ENCODE data around the gene TRAPPC12. TPM values are rescaled to one million over a fixed set of nuclear protein-coding genes. Genes with fewer than 3 reads are reported as not detected.
"Not testable (repeated sequence)": the region's sequence is repeated elsewhere in the genome, so short reads cannot be mapped to it uniquely, and the experiment has no call there.

The TRAPPC12 gene
- total RNA-seq, 3 donors from 2014 or later (not counting 1 experiment from before 2014, with no cell fraction given) = 65.1 to 92.6 (median 86.7) TPM

DNA sequence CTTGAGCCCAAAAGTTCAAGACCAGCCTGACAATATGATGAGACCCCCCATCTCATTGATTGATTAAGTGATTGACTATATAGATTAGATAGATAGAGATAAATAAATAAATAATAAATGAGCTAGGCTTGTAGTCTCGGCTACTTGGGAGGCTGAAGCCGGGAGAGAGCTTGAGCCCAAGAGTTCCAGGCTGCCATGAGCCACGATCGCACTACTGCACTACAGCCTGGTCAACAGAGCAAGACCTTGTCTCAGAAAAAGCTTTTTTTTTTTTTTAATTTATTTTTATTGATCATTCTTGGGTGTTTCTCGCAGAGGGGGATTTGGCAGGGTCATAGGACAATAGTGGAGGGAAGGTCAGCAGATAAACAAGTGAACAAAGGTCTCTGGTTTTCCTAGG lies 14.3 kb upstream of the TRAPPC12 start:
- no peaks in the 10 kb centered on the region for H3K36me3 Mint-ChIP-seq
- H3K9me3 Mint-ChIP-seq = no peaks in the 10 kb centered on the region
- no peak for DNase-seq
- TF ChIP-seq, protein P1, sequence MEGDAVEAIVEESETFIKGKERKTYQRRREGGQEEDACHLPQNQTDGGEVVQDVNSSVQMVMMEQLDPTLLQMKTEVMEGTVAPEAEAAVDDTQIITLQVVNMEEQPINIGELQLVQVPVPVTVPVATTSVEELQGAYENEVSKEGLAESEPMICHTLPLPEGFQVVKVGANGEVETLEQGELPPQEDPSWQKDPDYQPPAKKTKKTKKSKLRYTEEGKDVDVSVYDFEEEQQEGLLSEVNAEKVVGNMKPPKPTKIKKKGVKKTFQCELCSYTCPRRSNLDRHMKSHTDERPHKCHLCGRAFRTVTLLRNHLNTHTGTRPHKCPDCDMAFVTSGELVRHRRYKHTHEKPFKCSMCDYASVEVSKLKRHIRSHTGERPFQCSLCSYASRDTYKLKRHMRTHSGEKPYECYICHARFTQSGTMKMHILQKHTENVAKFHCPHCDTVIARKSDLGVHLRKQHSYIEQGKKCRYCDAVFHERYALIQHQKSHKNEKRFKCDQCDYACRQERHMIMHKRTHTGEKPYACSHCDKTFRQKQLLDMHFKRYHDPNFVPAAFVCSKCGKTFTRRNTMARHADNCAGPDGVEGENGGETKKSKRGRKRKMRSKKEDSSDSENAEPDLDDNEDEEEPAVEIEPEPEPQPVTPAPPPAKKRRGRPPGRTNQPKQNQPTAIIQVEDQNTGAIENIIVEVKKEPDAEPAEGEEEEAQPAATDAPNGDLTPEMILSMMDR (IDR thresholded peaks at IDR 0.05) = no peak
- no peak overlapping the region for H3K27ac Mint-ChIP-seq
- no peak for ATAC-seq
- peaks cover 46 to 48% of the 10 kb centered on the region in 2 donors for H3K4me1 Mint-ChIP-seq
- Histone ChIP-seq H3K4me3 (ENCODE audit: low read length) (no peak overlapping the region), H3K4me1 (ENCODE audit: control insufficient read depth, insufficient read depth, low read length) (peaks cover 6% of the 10 kb centered on the region), H3K27me3 (ENCODE audit: control insufficient read depth, insufficient read depth, low read length) (no peaks in the 10 kb centered on the region), H3K36me3 (ENCODE audit: control insufficient read depth, insufficient read depth, low read length) (no peaks in the 10 kb centered on the region), H3K9me3 (ENCODE audit: control insufficient read depth, insufficient read depth, low read length) (no peaks in the 10 kb centered on the region), H3K27ac (ENCODE audit: low read length) (no peak overlapping the region)
- 97% methylated on average over 4 of the region's 5 CpGs for WGBS (ENCODE audit: insufficient coverage)
- intact Hi-C loops (cut with micrococcal nuclease) = no loop called here
- H3K4me3 Mint-ChIP-seq = no peak overlapping the region
- no peaks in the 10 kb centered on the region for H3K27me3 Mint-ChIP-seq (ENCODE audit: low read depth in 2 of 2)

DNA sequence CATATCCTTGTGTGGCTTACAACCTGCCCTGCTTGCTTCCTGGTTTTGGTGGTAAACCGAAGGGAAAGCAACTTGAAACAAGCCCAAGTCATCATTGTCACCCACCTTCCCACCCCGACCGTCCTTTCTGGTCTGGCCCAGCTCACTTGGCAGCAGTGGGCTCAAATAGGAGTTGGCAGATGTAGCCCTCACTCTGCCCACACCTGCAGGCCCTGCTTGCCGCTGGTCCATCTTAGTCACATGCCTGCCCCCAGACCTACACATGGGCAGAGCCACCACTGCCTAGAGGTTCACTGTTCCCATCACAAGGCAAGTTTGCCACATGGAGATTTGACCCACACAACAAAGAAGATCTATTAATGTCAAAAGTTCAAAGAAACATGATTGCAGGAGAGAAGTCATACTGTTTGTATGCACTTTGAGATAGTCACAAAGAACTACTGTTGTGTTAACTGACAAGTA lies 11.2 kb upstream of the TRAPPC12 start:
- Mint-ChIP-seq H3K27ac (no peak overlapping the region), H3K4me1 (peaks cover 23 to 29% of the 10 kb centered on the region in 2 donors), H3K4me3 (no peak overlapping the region), H3K27me3 (ENCODE audit: low read depth in 2 of 2) (no peaks in the 10 kb centered on the region), H3K9me3 (no peaks in the 10 kb centered on the region), H3K36me3 (no peaks in the 10 kb centered on the region)
- H3K4me3 ChIP-seq (ENCODE audit: low read length) = no peak overlapping the region
- DNase-seq (no peak), ATAC-seq (no peak)
- H3K4me1 ChIP-seq (ENCODE audit: control insufficient read depth, insufficient read depth, low read length) = no peaks in the 10 kb centered on the region
- H3K27me3 ChIP-seq (ENCODE audit: control insufficient read depth, insufficient read depth, low read length) = no peaks in the 10 kb centered on the region
- TF ChIP-seq, protein P1 (IDR thresholded peaks at IDR 0.05) = no peak
- H3K9me3 ChIP-seq (ENCODE audit: control insufficient read depth, insufficient read depth, low read length) = no peaks in the 10 kb centered on the region
- WGBS (ENCODE audit: insufficient coverage) = 89% methylated on average over 4 of the region's 4 CpGs
- H3K27ac ChIP-seq (ENCODE audit: low read length) = no peak overlapping the region
- intact Hi-C loops (cut with micrococcal nuclease) = no loop called here
- H3K36me3 ChIP-seq (ENCODE audit: control insufficient read depth, insufficient read depth, low read length) = no peaks in the 10 kb centered on the region

DNA sequence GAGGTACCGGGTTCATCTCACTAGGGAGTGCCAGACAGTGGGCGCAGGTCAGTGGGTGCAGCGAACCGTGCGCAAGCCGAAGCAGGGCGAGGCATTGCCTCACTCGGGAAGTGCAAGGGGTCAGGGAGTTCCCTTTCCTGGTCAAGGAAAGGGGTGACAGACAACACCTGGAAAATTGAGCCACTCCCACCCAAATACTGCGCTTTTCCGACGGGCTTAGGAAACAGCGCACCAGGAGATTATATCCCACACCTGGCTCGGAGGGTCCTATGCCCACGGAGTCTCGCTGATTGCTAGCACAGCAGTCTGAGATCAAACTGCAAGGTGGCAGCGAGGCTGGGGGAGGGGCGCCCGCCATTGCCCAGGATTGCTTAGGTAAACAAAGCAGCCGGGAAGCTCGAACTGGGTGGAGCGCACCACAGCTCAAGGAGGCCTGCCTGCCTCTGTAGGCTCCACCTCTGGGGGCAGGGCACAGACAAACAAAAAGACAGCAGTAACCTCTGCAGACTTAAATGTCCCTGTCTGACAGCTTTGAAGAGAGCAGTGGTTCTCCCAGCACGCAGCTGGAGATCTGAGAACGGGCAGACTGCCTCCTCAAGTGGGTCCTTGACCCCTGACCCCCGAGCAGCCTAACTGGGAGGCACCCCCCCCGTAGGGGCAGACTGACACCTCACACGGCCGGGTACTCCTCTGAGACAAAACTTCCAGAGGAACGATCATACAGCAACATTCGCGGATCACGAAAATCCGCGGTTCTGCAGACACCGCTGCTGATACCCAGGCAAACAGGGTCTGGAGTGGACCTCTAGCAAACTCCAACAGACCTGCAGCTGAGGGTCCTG lies 9.9 kb upstream of the TRAPPC12 start:
- intact Hi-C loops (cut with micrococcal nuclease); H3K36me3 ChIP-seq (ENCODE audit: control insufficient read depth, insufficient read depth, low read length); H3K4me3 ChIP-seq (ENCODE audit: low read length); H3K27me3 Mint-ChIP-seq (ENCODE audit: low read depth in 2 of 2); H3K9me3 Mint-ChIP-seq; H3K4me1 ChIP-seq (ENCODE audit: control insufficient read depth, insufficient read depth, low read length); H3K9me3 ChIP-seq (ENCODE audit: control insufficient read depth, insufficient read depth, low read length); H3K27me3 ChIP-seq (ENCODE audit: control insufficient read depth, insufficient read depth, low read length); H3K27ac Mint-ChIP-seq; ATAC-seq; H3K36me3 Mint-ChIP-seq; H3K4me3 Mint-ChIP-seq; H3K27ac ChIP-seq (ENCODE audit: low read length); DNase-seq: not testable (repeated sequence)
- WGBS (ENCODE audit: insufficient coverage) = 91% methylated on average over 24 of the region's 34 CpGs
- peaks cover 15 to 20% of the 10 kb centered on the region in 2 donors for H3K4me1 Mint-ChIP-seq

DNA sequence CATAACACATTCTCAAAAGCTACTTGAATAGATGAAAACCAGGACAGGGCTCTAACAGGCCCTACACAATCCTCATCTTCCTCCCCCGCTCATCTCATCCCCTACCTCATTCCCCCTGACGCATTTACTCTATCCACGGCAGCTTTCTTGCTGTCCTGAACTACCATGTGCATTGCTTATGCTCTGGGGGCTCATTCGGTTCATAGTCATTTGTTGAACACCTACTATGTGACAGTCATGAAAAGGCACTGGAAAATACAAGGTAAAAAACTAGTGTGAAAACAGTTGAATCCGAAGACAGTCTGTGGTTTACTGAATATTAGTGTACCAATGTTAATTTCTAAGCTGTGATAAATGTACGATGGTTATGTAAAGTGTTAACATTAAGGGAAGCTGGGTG lies 2.7 kb upstream of the TRAPPC12 start:
- Mint-ChIP-seq H3K27ac (peak overlapping the region; percentile 96 to 98), H3K4me3 (peak overlapping the region; percentile 96), H3K27me3 (ENCODE audit: low read depth in 2 of 2) (no peaks in the 10 kb centered on the region), H3K4me1 (peaks cover 27 to 45% of the 10 kb centered on the region in 2 donors), H3K9me3 (no peaks in the 10 kb centered on the region), H3K36me3 (no peaks in the 10 kb centered on the region)
- TF ChIP-seq, protein P1 (IDR thresholded peaks at IDR 0.05) = no peak
- intact Hi-C loops (cut with micrococcal nuclease) = loop anchor here (1.0 kb wide), 1 partner anchor 141 kb away; no protein-coding TSS in a partner anchor
- H3K27me3 ChIP-seq (ENCODE audit: control insufficient read depth, insufficient read depth, low read length) = no peaks in the 10 kb centered on the region
- no peak overlapping the region for H3K27ac ChIP-seq (ENCODE audit: low read length)
- peaks cover 31% of the 10 kb centered on the region for H3K4me1 ChIP-seq (ENCODE audit: control insufficient read depth, insufficient read depth, low read length)
- DNase-seq (no peak), ATAC-seq (no peak)
- H3K9me3 ChIP-seq (ENCODE audit: control insufficient read depth, insufficient read depth, low read length) = peaks cover 6% of the 10 kb centered on the region
- H3K36me3 ChIP-seq (ENCODE audit: control insufficient read depth, insufficient read depth, low read length) = no peaks in the 10 kb centered on the region
- 84% methylated on average over 5 of the region's 6 CpGs for WGBS (ENCODE audit: insufficient coverage)
- no peak overlapping the region for H3K4me3 ChIP-seq (ENCODE audit: low read length)

Measured in natural killer cell (primary cell).